Astrocyte (in vitro differentiated cells and primary cell): ENCODE results near the gene TRAPPC3L.

Source experiments
- EZH2 ChIP-seq: IDR thresholded peaks from 2 replicates; pipeline ENCODE4 v1.6.1; 2012; ENCODE audit warnings: mild to moderate bottlenecking, low read length, inconsistent platforms; ENCODE audit not compliant: insufficient read depth
- TF ChIP-seq, protein P1 (sequence below): IDR thresholded peaks from 2 replicates; pipeline ENCODE4 v1.5.1; 2011; ENCODE audit warnings: low read depth, mild to moderate bottlenecking, inconsistent platforms, low read length, moderate library complexity; ENCODE audit not compliant: insufficient read depth

DNA sequence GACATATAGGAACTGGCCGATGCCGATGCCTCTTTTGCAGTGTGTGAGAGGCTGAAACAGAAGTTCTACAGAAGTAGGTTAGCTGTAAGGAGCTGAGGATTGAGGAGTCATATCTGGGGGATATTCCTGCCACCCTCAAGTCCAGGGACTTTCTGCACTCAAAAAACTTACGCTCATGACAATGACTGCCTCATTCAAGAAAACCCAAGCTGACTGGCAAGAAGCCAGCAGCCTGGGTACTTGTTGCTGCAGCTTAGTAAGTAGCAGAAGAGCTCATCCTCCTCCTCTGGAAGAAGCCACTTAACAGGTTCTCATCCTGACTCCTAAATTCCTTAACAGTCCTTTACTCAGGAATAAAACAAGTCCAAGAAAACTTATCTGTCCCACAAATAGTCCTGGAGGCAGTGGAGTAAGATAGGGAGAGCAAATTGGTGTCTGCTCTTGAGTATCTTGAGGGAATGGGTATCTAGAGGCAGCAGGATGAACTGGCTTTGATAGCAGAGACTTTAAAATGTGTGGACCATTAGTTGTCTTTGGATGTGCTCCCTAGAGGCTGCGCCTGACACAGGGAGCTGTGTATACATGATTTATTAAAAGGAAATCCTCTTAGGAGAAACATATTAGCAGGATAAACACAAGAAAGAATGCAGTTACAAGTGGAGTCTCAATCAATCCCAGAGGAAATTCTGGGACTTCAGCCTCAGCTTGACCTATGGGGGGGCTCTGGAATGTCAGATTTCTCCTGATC is 26.7 kb downstream of the TRAPPC3L start:
- TF ChIP-seq EZH2 = no peak
- TF ChIP-seq, protein P1, sequence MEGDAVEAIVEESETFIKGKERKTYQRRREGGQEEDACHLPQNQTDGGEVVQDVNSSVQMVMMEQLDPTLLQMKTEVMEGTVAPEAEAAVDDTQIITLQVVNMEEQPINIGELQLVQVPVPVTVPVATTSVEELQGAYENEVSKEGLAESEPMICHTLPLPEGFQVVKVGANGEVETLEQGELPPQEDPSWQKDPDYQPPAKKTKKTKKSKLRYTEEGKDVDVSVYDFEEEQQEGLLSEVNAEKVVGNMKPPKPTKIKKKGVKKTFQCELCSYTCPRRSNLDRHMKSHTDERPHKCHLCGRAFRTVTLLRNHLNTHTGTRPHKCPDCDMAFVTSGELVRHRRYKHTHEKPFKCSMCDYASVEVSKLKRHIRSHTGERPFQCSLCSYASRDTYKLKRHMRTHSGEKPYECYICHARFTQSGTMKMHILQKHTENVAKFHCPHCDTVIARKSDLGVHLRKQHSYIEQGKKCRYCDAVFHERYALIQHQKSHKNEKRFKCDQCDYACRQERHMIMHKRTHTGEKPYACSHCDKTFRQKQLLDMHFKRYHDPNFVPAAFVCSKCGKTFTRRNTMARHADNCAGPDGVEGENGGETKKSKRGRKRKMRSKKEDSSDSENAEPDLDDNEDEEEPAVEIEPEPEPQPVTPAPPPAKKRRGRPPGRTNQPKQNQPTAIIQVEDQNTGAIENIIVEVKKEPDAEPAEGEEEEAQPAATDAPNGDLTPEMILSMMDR = no peak
